ENCODE results near the gene CEP104. TPM values are rescaled to one million over a fixed set of nuclear protein-coding genes. Genes with fewer than 3 reads are reported as not detected.
A peak's percentile ranks its signal among the peaks of the same experiment; 100 is the strongest.

The CEP104 gene
- total RNA-seq, 1 experiment from 2014 or later: 32.6 TPM

DNA sequence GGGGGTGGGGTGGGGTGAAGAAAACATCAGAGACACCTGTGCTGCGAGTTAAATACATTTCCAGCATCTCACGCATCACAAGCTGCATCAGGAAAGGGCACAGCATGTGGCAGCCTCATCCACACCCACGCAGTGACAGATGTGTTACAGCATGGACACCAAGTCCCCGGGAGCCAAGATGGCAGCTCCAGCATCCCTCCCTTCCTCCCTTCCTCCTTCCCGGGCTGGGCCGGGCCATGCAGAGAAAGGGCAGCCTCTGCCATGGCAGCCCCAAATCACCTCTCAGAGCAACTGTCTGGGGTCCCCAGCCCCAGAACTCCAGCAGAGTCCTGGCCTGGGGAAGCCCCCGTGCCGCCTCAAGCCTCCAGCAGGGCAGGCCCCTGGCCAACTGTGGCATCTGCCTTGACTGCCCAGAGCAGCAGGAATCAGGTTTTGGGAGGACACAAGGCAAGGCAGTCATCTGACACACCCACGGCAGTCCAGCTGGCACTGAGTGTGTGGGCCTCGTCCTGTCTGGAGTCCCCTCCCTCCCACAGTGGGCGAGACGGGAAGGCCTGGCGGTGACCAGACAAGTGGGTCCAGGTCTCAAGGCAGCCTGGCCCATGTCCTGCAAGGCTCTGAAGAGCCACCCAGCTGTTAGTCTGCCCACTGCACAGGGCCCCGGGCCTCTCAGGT is 78.3 kb downstream of the CEP104 start:
- DNase-seq (ENCODE audit: low read depth): no peak

DNA sequence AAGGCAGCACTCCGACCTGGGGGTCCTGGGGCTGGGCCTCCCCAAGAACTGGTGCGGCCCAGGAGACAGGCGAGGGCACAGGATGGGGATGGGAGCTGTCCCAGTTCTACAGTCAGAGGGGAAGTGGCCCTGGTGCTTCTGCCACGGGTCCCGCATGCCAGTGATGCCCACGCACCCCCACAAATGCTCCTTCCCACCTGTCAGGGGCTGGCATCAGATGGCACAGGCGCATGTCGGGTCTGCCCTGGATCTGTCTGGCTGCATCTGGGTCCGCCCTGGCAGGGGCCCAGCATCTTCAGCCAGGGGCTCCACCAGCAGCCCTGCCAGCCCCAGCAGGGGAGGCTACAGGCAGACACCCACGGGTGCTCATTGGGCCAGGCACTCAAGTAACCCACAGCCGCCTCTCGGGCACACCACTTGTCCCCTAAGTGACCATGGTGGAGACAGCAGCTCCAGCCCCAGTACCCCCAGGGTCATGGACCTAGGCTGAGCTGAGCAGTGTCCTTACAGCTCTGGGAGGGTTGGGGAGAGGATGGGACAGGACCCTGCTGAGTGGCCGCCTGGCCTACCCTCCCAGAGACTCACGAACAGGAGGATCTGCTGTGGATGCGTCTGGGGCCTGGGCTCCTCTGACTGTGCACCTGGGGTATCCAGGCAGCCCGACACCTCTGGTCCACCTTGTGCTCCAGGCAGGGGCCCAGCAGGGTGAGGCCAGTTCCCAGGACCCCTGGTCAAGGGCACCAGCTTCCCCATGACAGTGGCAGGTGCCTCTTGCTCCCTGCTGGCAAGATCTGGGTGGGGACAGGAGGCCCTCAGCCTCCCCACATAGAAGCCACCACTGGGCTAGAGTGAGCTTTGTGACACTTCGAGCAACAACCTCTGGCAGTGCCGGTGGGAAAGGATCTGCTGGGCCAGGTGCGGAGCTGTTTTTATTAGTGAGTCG is 79.1 kb downstream of the CEP104 start:
- DNase-seq (ENCODE audit: low read depth): no peak

DNA sequence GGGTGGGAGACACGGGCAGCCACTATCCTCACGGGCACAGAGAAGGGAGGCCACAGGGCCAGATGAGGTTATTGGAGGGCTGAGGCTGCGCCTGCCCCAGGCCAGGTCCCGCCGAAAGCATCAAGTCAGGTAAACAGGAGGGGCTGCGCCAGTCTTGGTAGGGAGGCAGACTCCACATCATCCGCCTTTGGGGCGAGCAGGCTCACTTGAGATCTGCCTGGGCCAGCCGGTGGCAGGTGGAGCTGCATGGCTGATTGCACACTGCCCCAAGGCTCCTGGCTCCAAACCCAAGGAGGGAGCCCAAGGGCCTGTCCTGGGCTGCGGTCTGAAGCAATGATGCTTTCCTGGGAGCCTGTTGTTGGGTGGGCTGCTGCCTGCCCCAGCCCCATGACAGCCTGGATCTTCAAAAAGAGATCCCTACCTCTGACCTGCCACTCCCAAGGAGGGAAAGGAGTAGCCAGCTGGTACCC is 79.9 kb downstream of the CEP104 start:
- DNase-seq (ENCODE audit: low read depth): no peak

DNA sequence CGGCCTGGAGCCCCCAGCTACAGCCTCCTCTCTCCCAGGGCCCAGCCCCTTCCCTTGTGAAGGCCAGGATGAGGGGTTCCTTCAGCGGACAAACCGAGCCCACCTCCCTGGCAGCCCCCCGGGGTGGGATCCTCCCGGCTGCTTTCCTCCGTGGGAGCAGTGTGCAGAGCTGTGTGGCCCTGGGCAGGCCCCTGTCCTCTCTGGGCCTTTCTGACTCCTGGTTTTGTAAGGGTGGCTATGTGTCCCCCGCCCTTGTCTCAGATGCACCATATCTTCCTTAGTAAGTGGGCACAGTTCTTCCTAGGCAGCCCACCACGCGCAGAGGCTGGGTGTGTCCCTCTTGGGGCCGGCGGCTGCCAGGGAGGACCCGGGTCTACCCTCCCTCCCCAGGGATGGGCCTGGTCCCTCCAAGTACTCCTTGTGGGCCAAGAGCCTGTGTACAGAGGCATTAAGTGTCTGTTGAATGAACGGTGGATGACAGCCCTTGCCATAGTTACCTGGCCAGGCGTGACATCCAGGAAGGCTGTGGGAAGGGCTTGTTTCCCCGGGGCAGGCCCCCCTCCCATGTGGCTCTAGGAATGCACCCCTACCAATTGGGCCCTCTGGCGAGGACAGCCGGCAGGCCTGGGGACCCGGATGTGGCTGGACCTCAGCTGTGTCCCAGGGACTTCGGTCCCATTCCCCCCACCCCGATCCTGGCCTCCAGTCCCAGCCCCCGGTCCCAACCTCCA is 80.6 kb downstream of the CEP104 start:
- no peak for DNase-seq (ENCODE audit: low read depth)

DNA sequence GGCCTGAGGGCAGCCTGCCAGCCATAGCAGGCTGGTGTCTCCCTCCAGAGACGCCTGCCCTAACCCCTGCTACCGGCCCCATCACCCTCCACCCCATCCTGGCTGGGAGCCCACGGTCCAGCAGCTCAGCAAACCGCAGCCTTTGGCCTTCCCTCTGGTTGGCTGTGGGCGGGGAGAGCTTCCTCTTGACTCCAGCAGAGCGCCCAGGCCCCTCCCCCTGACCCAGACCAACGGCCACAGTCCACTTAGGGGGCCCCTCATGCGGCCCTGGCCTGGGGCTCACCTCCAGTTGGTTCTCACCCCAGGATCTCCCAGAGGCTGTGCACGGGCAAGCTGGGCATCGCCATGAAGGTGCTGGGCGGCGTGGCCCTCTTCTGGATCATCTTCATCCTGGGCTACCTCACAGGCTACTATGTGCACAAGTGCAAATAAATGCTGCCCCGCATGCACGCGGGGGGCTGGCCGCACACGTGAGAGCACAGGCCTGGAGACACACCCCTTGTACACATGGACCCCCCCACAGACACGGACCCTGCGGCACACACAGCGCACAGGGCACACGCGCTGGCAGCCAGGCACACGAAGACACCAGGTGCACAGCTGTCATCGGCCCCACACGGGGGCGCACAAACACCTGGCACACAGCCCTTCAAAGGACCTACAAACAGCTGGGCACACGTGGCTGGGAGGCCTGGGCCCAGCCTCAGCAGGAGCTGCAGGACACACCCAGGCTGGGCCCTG is 81.4 kb downstream of the CEP104 start:
- DNase-seq (ENCODE audit: low read depth): peak; percentile 68

DNA sequence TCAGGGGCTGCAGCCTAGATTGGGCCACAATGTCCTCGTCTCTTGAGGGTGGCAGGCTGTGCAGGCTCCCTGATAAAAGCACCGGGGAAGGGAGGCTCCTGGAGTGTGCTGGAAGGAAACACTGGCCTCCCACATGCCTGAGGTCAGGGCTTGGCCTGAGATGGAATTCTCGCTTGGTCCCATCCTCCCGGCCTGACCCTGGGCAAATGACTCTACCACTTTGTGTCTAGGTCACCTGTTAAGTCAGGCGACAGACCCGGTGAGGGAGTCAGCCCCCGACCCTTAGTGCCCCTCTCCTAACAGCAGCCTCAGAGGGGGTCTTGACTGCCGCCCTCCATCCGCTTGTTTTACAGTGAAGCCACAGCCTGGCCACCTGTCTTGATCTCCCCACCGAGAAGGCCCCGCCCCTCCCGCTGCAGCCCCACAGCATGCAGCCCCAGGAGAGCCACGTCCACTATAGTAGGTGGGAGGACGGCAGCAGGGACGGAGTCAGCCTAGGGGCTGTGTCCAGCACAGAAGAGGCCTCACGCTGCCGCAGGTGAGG is 82.0 kb downstream of the CEP104 start:
- DNase-seq (ENCODE audit: low read depth): peak; percentile 24

DNA sequence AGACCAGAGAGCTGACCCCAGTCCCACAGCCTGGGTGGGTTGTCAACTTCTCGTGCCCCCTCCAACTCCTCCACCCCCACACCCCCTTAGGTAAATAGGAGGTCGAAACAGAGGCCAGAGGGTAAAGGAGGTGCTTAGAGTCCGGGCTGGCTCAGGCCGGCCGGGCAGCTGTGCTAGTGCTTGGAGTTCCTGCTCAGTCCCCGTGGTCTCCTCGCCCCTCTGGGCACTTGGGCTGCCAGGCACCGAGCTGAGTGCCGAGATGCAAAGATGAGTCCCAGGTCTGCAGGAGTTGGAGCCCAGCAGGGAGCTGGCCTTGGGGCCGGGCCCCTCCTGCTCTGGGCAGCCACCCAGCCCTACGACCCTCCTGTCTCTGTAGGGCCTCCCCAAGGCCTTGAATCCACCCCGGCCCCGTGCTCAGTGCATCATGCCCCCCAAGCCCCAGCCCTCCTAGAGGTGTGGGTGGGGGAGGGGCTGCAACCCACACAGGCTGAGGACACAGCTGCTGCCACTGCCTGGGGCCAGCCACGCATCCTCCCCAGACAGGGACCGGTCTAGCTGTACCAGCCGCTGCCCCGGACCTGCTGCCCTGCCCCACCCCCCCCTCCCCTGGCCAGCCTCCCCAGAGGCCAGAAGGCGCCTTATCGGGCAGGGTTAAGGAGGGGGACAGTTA is 82.6 kb downstream of the CEP104 start:
- DNase-seq (ENCODE audit: low read depth): no peak

DNA sequence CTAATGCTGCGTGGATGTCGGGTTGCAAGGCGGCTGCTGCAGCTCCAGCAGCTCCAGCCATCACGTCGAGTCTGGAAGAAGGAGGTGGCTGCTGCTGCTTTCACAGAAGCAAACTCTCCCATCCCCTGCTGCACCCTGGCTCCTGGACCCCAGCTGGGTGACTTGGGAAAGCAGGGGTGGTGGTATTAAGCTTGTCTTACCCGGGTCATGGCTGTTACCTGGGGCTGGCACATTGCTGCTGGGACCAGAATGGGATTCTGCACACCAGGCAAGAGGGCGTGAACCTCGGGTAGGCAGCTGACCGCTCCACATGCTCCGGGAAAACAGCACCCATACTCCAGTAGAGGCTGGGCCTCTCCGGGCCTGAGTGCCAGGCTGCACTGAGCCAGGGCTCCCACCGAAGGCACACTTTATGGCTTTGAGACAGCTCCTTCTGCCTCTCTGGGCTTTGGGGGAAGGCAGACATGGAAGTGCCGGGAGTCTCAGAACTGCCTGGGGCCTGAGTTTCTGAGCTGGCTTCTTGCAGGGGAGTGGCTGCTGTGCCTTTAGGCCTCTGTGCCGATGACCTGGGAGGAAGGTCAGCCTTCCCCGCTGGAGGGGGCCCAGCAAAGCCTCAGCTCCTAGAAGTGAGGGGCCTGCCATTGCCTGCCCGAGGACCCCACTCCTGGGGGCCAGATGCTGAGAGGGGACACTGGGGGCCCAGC is 83.3 kb downstream of the CEP104 start:
- no peak for DNase-seq (ENCODE audit: low read depth)

DNA sequence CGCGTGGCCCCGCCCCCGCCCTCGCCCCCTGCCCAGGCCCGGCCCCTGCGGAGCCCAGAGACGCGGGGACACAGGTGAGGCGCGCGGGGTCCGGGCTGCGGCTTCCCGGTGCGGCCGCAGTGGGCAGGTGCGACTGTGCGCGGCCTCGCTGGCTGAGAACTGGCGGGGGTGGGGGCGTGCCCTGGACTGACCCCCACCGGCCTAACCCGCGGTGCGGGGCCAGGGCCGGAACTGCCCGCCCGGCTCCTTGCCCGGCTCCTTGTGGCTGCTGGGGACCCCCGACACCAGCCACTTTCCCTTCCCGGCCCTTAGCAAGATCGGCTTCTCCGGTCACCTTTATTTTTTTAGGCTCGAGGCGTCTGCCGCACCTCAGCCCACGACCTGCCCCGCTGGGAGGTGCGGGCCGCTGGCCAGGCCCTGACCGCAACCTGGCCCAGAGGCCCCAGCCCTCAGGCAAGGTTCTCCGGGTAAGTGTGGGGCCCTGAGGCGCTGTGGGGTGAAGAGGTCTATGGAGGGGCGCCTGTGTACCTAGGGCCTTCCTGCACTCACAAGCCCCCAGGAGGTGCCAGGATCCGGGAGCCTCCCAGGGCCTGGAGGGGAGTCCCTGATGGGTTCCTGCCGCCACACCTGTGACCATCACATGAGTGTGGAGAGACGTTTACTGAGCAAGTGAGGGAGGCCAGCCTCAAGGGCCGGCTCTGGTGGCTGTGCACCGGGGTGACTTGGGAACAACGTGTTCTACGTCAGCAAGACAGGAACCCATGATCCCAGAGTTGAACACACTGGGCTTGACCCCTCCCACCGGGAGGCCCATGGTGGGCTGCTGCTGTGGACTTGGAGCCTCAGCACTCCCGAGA is 84.1 kb downstream of the CEP104 start, which contains the start of gene SMIM1:
Gene SMIM1 (plus strand): TSS at position 35 of the 857 bp plus-strand sequence. CDS start 2,625 bp downstream, outside the sequence.
- no peak for DNase-seq (ENCODE audit: low read depth)

DNA sequence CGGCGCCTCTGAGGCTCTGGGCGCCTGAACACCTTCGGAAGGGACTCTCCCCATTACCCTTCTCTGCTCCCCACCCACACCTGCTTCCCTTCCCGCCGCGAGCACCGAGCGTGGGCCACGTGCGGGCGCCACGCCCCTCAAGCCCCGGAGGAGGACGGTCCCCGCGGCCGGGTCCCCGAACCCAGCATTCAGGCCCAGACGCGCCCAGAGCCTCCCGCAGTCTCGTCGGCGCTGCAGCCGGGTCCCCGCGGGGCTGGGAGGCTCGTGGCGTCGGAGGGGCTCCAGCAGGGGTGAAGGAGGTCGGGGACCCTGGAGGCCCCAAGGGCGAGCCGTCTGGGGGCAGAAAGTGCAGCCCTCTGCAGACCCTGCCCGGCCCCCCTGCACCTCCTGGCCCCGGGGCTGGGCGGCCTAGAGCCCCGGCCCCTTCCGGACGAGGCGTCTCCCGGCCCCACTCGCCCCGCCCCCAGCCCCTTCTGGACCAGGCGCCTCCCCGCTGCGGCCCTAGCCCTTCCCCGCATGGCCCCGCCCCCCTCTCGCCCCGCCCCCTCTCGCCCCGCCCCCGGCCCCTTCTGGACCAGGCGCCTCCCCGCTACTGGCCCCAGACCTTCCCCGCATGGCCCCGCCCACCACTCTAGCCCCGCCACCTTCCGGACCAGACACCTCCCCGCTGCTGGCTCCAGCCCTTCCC is 84.8 kb downstream of the CEP104 start:
- peak; percentile 70 for DNase-seq (ENCODE audit: low read depth)

DNA sequence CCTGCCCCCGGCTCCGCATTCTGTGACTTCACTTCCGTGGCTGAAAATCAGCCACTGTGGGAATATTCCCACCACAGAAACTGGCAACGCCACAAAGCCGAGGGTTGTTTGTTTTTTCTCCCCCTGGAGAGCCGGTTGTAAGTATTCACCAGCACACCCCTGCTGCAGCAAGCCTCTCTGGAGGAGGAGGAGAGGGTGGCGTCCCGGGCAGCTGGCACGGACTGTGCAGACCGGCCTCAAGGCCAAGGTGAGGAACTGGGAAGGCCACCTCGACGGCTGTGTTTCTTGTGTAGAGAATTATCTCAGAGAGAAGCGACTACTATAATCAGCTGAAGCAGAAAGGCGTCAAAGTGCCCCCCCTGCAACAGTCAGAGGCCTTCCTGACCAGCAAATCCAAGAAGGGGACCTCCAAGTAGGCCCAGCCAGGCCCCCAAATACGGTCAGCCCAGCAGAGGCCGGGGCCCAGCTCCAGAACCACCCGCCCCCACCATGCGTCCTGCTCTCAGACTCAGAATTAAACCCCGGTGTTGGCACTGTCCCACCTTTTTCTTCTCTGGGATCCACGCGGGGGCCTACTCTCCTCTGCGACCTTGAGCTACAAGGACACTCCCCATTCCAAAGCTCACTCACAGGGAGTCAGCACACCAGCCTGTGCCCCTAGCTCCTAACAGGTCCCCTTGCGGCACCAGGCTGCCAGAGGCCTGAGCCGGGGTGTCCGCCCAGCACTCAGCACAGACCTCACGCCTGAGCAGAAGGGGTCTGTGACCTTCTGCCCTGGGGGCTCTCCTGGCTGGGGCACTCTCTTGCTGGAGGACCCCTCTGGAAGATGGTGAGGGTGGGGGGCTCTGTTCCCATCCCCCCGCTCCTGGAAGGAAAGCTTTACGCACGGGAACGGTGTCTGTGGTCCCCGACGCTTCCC is 85.6 kb downstream of the CEP104 start:
- DNase-seq (ENCODE audit: low read depth): no peak

DNA sequence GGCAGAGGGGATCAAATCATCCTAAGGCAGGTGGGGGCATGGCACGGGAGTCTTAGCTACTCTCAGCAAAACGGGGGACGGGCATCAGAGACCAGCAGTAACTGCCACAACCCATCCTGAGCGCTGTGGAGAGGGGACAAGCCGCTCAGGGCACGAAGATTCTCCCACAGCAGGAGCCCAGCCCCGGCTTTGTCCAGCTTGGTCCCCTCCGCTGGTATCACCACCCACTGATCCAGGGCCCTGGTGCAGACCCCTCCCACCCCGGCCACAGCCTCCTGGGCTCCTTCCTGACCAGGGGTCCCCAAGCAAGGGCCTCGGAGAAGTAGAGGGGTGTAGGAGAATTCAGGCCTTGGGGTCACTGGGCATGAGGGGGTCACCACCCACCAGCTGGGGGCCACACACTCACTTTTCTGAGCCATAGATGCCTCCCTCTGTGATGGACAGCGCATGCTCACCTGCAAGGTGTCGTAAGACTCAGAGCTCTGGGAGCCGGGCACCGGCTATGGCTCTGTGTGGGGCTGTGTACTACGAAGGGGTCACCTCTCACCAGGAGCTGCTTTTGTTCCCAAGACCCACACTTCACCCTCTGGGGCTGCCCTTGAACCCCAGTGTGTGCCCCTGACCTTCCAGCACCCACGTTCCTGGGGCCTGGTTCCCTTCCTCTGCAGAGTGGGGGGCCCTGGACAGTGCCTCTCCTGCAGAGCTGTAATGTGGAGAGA is 86.8 kb downstream of the CEP104 start:
- DNase-seq (ENCODE audit: low read depth): no peak

DNA sequence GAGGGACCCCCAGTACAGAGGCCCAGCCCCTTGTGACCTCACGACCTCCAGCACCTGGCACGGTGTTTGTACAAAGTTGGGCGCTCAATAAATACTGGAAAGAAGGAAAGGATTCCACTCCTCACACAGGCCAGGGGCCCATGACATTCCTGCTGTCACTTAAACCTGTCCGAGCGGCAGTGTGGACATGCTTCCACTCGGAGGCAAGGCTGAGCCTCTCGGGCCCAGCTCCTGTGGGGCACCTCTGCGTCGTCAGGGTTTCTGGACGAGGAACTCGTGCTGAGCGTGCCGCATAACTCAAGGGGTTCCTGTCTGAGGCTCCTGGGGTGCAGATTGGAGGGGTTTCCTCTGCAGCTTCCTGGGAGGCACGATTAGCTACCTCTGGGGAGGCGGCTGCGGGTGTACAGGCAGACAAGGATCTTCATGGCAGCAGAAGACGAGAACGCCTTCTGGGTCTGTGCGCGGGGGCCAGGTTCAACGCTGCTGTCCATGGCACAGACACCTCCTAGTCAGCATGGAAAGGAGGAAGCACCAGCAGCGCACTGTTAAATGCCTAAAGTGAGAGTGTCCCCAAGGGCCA is 88.1 kb downstream of the CEP104 start:
- DNase-seq (ENCODE audit: low read depth): no peak

DNA sequence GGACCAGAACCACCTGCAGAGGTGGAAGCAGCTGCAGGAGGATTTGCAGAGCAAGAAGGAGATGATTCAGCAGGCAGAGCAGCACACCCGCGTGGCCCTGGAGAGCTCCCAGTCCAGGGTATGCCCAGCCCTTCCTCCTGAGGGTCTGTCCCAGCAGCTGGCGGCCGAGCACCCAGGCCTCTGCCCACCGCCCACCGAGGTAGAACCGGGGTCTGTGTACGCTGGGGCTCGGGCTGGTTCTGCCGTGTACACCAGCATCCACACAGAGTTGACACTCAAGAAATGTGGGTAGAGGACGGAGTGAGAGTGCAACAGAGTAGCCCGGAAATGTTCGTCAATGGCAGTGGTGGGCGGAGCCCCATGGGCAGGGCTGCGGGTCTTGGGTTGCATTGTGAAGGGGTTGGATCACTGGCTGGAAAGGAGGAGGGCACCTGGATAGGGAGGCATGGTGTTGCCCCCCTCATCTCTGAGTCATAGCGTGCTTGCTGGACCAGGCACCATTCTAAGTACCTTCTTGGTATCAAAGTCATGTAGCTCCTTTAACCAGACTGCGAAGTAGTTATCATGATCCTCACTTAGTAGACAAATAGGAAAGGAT is 89.6 kb downstream of the CEP104 start:
- no peak for DNase-seq (ENCODE audit: low read depth)

DNA sequence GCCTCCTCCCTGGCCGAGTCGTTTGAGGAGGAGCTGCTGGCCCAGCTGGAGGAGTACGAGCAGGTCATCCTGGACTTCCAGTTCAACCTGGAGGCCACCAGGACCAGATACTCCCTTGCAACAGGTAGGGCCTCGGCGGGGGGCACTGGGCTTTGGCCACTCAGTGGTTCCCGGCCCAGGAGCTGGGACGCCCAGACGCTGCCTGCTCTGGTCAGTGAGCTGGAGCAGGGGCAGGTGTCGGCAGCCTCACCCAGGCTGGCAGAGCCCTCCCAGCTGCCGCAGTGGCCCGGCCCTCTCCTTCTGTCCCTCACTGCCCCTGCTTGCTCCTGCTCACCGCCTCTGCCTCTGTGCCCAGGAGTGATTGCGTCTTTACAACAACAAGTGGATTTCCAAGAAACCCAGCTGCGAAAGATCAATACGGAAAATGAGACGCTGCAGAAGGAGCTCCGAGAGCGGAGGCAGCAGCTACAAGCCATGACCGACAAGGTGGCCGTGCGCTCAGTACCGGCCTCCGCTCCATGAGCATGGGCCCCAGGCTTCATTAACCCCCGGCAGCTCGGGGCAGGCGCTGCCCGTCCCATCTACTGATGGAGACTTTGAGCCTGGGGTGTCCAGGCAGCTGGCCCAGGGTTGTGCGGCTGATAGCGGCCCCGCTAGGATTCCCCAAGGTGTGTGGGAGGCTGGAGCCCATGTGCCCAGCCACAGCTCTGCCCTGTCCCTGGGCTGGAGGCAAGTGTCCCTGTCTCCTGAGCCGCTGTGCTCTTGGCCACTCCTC is 93.5 kb downstream of the CEP104 start:
- DNase-seq (ENCODE audit: low read depth): no peak

Measured in RPMI7951 (cell line).